Neural cell (in vitro differentiated cells): ENCODE measurements around the gene C1orf21.

ENCODE experiments used
- EP300 ChIP-seq: fragments of 450-650 bp; conservative IDR thresholded peaks from 2 replicates; pipeline ENCODE4 v1.6.1; 2014; ENCODE audit warnings: antibody characterized with exemption, mild to moderate bottlenecking, moderate library complexity; ENCODE audit not compliant: poor library complexity, severe bottlenecking
- EZH2 ChIP-seq: fragments of 200-600, 300-800 bp; shearing (Covaris generic), sonication (generic); IDR thresholded peaks from 2 replicates; pipeline ENCODE4 v1.6.1; 2014; ENCODE audit warnings: antibody characterized with exemption, low read length, borderline replicate concordance, mild to moderate bottlenecking; ENCODE audit not compliant: insufficient read depth, poor library complexity, severe bottlenecking
- POLR2AphosphoS5 ChIP-seq: IDR thresholded peaks from 2 replicates; pipeline ENCODE4 v1.6.1; 2012
- SMC3 ChIP-seq: fragments of 450-650 bp; conservative IDR thresholded peaks from 2 replicates; pipeline ENCODE4 v1.6.1; 2014; ENCODE audit warnings: antibody characterized with exemption, mild to moderate bottlenecking, moderate library complexity; ENCODE audit not compliant: poor library complexity
- TAF1 ChIP-seq: IDR thresholded peaks from 2 replicates; pipeline ENCODE4 v1.6.1; 2012; ENCODE audit warnings: low read depth
- TF ChIP-seq, protein P1 (sequence below): fragments of 450-650 bp; IDR thresholded peaks from 2 replicates; pipeline ENCODE4 v1.5.1; 2014; ENCODE audit warnings: antibody characterized with exemption, mild to moderate bottlenecking, moderate library complexity; ENCODE audit not compliant: poor library complexity, severe bottlenecking
- TF ChIP-seq, protein P2 (sequence below): IDR thresholded peaks from 2 replicates; pipeline ENCODE4 v1.6.1; 2012; ENCODE audit warnings: borderline replicate concordance

DNA sequence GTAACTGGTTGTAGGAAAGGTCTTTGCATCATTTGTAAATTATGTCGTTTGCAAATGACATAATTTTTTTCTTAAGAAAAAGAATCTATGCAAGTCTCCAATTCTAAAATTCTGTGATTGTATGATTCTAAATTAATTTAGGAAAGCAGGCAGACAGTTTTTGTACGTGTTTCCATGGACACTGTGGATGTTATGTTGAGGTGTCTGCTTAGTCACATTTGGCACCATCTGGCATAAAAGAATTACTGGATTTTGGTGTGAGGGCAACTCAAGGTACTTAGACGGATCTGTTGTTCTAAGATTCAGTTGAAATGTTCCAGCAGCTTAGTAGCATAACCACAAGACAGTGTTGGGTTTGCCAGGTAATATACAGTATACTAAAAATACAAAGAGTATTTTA lies 42.5 kb downstream of the C1orf21 start:
- TF ChIP-seq SMC3 (no peak), EZH2 (no peak), EP300 (no peak), POLR2AphosphoS5 (no peak), TAF1 (no peak)
- TF ChIP-seq, protein P1, sequence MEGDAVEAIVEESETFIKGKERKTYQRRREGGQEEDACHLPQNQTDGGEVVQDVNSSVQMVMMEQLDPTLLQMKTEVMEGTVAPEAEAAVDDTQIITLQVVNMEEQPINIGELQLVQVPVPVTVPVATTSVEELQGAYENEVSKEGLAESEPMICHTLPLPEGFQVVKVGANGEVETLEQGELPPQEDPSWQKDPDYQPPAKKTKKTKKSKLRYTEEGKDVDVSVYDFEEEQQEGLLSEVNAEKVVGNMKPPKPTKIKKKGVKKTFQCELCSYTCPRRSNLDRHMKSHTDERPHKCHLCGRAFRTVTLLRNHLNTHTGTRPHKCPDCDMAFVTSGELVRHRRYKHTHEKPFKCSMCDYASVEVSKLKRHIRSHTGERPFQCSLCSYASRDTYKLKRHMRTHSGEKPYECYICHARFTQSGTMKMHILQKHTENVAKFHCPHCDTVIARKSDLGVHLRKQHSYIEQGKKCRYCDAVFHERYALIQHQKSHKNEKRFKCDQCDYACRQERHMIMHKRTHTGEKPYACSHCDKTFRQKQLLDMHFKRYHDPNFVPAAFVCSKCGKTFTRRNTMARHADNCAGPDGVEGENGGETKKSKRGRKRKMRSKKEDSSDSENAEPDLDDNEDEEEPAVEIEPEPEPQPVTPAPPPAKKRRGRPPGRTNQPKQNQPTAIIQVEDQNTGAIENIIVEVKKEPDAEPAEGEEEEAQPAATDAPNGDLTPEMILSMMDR, result no peak
- TF ChIP-seq, protein P2, sequence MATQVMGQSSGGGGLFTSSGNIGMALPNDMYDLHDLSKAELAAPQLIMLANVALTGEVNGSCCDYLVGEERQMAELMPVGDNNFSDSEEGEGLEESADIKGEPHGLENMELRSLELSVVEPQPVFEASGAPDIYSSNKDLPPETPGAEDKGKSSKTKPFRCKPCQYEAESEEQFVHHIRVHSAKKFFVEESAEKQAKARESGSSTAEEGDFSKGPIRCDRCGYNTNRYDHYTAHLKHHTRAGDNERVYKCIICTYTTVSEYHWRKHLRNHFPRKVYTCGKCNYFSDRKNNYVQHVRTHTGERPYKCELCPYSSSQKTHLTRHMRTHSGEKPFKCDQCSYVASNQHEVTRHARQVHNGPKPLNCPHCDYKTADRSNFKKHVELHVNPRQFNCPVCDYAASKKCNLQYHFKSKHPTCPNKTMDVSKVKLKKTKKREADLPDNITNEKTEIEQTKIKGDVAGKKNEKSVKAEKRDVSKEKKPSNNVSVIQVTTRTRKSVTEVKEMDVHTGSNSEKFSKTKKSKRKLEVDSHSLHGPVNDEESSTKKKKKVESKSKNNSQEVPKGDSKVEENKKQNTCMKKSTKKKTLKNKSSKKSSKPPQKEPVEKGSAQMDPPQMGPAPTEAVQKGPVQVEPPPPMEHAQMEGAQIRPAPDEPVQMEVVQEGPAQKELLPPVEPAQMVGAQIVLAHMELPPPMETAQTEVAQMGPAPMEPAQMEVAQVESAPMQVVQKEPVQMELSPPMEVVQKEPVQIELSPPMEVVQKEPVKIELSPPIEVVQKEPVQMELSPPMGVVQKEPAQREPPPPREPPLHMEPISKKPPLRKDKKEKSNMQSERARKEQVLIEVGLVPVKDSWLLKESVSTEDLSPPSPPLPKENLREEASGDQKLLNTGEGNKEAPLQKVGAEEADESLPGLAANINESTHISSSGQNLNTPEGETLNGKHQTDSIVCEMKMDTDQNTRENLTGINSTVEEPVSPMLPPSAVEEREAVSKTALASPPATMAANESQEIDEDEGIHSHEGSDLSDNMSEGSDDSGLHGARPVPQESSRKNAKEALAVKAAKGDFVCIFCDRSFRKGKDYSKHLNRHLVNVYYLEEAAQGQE, result no peak
